ENCODE results near the gene SPDYE4.
"Not testable (repeated sequence)": the region's sequence is repeated elsewhere in the genome, so short reads cannot be mapped to it uniquely, and the experiment has no call there.

Gene SPDYE4, protein sequence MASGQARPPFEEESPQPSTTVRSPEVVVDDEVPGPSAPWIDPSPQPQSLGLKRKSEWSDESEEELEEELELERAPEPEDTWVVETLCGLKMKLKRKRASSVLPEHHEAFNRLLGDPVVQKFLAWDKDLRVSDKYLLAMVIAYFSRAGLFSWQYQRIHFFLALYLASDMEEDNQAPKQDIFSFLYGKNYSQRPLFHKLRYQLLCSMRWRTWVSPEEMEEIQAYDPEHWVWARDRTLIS

DNA sequence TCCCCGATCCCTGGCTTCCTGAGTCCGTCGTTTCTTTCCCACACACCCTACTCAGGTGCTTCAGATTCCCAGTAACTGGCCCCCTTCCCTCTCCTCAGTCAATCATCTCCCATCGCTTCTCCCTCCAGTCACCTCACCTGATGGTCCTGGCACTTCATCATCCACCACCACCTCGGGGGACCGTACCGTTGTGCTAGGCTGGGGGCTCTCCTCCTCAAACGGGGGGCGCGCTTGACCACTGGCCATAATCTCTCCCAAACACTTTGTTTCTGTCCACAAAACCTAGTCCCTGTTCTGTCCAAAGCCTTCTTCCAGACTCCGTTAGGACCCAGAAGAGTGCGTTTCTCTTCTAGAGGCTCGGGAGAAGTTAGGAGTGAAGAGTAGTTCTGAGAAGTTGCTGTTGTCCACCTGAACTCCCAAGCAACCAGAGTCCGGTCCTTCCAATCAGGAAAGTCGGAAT, at the start of gene SPDYE4:
Gene SPDYE4, minus strand, starts transcription at position 410 of the 460 bp plus-strand sequence. Its CDS starts 164 bp downstream, at position 246.
- no peak for DNase-seq

DNA sequence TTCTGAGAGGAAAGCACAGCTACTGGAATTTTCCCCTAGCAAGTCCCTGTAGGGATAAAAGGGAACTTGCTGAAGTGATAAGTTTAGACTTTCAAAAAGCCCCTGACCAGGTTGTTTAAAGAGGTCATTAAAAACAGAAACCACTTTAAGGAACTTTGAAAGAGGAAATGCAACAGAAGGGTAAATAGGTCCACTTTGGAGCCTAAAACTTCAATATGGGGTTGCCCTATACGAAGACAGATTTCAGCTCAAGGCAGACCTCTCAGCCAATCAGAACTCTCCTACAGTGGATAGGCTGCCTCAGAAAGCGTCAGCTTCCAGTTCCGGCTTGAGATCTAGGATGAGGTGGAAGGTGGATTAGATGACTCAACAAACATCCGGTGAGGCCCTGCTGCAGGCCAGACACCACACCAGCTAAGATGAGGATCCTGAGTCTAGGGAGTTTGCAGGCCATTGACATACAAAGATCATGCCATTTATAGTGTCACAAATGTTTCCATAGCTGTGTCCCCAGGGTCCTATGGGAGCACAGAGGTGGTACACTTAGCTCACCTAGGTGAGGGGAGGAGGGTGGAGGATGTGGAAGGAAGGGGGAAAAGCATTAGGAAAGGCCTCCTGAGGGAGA, 48.7 kb upstream of the SPDYE4 start:
- DNase-seq: no peak

DNA sequence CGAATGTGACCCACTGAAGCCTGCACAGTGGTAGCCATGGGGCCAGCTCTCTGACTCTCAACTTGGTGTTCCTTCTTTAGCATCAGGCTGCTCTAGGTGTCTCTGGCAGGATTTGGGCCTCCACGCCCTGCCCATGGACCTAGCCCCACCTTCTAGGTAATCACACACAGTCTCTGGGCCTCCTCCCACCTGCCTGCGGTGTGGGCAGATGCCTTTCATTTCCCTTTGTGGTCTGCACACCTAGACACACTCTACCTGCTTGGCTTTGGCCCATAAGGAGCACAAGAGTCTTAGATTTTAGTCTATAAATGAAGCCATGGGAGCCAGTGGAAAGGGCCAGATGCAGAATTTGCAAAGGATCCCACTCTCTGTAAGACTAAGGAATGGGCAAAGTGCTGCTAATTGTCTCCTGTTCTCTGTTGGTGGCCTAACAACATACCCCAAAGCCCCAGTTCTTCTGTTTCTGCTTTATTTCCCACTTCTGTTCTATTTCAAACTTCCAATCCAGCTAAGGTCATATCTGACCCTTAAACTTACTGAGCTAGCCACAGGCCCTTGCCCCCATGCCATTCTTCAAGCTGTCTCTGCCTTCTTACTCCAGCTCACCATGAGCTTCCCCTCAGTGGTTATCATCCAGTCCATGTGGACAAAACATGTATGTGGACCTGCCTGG, 48.0 kb upstream of the SPDYE4 start:
- DNase-seq: no peak

DNA sequence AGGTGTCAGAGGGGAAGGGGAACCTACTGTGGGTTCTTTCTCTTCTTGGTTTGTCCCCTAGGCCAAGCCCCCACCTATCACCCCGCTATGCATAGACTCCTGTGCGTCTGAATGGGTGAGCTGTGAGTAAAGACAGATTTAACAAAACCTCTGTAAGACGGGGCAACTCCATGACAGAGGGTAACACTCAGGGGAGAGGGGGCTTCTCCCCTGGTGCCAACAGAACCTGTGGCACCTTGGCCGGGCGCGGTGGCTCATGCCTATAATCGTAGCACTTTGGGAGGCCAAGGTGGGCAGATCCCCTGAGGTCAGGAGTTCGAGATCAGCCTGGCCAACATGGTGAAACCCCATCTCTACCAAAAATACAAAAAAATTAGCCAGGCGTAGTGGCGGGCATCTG, 47.0 kb upstream of the SPDYE4 start:
- DNase-seq: not testable (repeated sequence)

DNA sequence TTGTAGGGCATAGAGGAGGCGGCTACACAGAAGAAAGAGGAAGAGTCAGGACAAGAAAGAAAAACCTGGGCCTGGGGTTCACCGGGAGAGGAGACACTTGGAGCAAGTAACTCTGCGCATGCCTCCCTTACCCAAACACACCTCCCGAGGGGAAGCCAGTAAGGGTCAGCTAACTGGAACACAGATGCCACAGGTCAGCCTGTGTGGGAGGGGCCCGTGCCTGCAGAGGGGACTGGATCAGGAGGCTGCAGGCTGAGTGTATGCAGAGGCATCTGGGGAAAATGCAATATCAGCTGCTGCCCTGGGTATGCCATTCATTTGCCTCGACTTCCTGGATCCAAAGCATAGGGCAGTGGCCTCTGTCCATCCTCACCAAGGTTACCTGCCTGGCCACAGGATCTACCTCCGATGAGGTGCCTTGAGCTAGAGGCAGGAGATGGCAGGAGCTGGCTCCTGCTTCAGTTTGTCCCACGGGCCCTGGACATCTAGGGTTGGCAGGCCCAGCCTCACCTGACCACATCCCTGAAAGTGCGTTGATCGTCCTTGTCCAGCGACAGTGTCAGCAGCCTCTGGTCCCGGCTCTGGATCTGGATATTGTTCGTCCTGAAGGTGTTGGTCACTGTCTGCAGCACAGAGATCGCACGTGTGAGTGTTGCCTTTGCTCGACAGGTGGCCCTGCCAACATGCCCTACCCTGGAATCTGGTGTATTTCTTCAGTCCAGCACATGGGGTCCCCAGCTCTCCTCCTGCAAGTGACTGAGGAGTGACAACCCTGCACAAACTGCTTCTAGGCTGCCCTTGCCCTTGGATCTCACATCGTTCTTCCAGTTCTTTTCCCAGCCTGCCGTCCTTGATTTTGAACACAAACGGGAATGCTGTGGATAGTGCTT, 45.4 kb upstream of the SPDYE4 start:
- no peak for DNase-seq

DNA sequence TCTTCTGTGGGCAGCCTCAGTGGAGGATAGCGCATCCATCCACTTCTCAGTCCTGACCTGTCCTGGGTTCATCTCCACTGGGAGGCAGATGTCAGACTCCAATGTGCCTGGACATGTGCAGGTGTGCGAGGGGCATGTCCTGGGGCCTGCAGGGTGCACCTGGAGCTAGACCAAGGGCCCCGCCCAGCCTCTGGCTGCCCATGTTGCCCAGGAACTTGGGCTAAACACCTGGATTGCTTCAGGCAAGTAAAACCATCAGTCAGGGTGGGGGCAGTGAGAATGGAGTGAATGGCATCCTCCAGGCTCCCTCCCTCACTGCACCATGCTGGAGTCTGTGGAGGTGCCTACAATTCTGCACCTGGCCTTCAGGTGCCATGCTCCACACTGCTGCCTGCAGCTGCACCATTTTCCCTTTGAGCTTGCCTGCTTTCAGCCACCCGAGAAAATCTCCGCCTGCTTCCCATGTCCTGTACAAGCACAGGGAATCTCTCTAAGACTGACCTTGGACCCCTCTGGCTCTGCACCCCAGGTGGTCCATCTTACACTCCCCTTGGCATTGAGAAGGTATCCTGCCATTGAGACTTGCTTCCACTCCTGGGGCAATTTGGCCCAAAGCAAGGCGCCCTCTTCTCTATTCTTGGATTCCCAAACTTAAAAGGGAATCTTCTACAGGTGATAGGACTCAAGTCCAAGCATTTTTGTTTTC, 42.9 kb upstream of the SPDYE4 start:
- no peak for DNase-seq

DNA sequence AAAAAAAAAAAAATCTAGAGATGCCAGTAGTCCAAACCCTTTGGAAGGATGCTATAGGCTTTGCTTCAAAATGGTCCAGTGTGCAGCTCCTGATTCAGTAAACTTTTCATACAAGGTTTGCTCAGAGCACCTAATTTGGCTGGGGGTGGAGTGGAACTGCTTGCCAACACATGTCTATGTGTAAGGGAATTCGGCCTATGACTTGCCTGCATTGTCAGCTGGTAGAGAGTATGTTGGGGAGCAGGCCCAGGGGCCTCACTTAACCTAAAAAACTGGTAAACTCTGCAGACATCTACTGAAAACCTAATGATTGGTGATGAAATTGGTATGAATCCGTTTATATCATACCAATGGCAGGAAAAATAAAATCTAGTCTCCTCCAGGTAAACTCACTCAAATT, 42.3 kb upstream of the SPDYE4 start:
- no peak for DNase-seq

DNA sequence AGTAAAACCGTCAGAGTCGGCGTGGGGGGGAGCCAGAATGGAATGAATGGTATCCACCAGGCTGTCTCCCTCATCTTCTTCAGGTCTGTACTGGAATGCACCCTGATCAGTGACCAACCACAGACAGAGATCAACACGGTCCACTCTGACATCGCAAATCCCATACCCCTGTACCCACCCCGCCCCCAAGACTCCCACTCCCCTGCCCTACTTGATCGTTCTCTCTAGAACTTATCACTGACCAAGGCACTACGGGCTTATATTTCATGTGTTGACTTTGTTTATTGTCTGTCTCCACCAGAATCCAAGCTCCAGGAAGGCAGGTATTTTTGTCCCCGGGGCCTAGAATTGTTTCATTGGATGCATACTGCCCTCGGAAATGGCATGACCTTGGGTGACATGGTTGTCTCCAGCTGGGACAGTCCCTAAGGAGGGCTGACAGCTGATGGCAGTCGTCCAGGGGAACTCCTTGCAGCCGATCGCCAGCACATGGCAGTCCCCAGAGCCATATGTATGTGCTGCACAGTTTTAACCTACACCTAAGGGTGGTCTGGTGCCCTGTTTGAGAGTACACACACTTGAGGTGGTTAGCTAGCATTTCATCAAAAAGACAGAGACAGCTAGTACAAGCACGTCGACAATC, 41.3 kb upstream of the SPDYE4 start:
- DNase-seq: no peak

DNA sequence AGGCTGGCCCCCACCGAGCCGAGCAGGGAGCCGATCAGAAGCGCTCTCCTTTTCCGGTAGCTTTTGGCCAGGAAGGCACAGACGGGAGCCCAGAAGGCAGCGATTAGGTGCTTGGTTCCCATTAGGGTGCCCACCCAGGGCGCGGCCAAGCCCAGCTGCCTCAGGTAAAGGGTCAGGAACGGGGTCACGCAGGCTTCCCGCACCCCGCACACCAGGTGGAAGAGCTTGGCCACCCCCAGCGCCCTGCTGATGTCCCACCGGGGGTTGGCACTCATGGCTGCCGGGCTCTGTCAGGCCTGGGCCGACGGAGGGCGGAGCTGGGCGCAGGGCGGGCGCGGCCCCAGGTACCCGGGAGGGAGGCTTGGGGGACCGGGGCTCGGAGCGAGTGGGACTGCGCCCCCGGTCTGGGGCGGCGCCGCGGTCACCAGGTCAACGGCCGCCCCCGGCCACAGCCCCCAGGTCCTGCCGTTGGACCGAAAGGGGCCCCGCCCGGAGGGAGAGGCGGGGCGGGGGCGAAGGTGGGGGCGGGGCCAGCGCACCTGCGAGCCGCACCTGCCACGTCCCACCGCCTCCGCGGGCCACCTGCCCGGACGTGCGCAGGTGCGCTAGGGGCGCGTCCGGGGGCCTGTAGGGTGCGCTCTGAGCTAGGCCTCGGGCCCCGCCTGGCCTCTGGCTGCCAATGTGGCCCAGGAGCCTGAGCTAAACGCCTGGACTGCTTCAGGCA, 40.7 kb upstream of the SPDYE4 start, which contains the start of gene MFSD6L:
Gene MFSD6L, minus strand, starts transcription at position 520 of the 724 bp plus-strand sequence. Its CDS starts 245 bp downstream, at position 275.
- DNase-seq: no peak

DNA sequence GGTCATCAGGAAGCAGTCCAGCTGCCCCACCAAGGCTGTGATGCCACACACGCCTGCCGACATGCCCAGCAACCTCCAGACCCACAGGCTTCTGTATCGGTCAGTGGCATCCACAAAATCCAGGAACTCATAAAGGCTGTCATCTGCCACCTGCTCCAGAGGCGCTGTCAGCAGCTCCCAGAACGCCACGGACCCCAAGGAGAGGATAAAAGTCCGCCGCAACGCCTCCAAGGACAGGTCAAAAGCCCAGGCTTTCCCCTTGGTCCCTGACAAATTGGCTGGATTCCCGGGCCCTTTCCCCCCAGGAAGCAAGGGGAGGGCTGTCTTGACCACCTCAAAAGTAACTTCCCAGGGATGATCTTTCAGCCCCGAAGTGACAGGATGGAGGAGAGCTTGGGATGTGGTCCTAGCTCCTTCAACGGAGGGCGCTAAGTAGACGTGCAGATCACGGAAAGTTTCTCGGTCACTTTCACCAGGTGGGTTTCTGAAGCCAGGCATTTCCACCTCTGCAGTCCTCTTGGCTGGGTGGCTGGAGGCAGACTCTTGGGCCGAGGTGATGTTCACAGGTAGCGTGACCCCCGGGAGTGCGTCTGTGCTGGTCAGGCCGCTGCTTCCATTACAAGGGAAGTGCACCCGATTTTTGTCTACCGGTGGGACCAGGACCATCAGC, 40.0 kb upstream of the SPDYE4 start:
- no peak for DNase-seq

DNA sequence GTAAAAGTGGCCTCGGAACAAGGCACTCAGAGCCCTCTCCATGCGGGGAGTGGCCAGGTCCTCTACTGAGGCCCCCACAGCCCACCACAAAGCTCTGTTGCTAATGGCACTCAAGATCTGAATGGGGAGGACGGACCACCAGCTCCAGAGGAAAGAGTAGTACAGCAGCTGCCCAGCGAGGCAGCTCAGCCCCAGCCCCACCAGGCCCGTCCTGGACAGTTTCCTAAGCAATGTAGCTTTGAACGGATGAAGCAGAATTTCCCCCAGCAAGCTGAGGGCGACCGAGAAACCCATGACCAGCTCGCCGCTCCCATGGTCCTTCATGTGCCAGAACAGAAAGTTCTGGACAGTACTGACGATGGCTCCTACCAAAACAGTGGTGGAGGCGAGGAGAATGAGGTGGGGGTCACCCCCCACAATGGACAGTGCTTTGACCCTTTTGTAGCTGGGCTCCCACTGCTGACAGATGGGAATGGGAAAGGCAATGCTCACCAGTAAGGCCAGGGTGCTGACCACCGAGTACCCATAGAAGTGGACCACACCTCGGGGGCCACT, 39.4 kb upstream of the SPDYE4 start:
- no peak for DNase-seq

DNA sequence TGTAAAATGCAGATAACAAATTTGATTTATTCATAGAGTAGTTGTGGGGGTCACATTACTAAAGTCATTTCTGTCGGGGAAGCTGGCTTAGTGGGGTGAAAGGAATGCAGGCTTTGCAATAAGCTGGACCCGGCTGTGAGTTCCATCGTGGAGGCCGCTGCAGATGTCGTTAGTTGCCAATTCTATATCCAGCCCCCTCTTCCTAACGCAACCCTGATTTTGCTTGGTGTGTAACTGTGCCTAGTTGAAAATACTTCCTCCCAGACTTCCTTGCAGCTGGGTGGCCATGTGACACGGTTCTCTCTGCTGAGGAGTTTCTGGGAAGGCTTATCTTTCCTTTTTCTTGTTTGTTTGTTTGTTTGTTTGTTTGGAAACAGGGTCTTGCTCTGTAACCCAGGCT, 36.3 kb upstream of the SPDYE4 start:
- DNase-seq: no peak

DNA sequence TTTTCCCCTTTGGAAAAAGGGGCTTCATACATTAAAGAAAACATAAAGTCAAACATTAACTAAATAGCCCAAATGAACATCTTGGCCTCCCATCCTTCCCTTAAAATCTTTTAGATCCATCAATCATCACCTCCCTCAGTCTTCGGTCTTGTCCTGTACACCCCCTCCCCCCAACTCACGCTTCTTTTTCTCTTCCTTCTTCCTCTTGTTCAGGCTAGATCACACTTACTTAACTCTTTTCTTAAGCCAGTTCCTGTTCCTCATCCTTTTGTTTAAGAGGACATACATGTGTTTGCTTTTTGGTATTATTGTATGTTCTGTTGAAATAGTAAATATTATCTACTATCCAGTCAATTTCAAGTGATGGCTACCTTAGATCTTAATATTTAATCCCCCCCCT, 35.3 kb upstream of the SPDYE4 start:
- DNase-seq: no peak

DNA sequence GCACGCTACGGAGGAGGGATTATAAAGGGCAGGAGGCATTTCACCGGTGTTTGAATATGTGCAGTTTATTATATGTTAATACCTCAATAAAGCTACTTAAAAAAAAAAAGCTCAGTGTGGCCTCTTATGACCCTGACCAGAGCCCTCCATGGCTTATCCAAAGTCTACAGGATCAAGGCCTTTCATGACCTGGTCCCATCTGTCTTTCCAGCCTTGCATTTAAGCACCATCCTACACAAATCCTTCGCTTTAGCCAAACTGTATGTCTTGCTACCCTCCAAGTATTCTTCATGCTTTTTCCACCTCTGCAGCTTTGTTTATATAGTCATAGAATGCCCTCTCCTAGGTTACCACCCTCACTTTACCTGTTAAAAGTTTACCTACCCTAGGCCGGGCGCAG, 34.3 kb upstream of the SPDYE4 start:
- no peak for DNase-seq

DNA sequence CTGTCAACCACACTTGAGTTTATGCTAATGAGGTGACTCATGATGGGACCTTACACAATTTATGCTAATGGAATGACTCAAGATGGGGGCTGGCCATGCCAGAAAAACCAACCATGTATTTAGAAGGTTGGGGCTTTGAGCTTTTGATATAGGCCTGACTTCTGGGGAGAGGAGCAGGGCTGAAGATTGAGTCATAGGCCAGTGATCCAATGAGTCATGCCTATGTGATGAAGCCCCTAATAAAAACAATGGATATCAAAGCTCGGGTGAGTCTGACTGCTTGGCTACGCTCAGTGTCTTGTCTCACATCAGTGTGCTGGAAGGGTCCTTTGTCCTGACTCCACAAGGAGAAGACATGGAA, 33.5 kb upstream of the SPDYE4 start:
- DNase-seq: no peak

DNA sequence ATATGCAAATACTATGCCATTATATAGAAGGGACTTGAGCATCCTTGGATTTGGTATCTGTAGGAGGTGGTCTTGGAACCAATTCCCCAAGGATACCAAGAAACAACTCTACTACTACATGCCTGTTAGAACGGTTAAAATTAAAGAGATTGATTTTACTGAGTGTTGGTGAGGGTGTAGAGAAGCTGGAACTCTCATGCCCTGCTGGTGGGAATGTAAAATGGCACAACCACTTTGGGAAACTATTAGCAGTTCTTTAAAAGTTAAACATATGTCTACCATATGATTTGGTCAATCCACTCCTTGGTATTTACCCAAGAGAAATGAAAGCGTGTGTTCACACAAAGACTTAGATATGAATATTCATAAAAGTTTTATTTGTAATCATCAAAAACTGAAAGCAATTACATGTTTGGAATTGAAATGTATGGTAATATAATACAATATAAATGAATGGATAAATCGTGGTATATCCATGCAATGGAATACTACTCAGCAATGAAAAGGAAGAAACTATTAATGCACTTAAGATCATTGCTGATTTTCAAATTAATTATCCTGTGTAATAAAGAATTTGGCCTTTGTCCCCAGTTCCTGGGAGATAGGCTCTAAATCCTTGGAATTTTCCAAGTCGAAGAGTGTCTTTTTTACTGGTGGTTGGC, 33.0 kb upstream of the SPDYE4 start:
- no peak for DNase-seq

DNA sequence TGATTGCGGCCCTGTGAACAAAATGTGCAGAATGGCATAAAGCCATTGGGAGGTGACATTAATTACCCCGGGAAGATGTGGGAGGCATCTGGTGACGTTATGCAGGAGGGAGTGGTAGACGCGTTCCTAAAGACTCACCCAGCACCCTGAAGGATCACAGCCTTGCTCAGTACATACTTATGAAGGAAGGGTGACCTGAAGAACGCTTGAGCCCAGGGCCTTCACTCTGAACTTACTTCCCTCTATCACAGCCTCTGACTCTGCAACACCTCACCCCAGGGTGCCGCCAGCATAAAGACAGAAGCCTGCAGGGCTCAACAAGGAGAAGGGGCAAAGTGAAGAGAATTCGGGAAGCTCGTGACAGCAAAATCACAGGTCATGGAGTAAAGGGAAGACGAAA, 31.4 kb upstream of the SPDYE4 start:
- DNase-seq: no peak

DNA sequence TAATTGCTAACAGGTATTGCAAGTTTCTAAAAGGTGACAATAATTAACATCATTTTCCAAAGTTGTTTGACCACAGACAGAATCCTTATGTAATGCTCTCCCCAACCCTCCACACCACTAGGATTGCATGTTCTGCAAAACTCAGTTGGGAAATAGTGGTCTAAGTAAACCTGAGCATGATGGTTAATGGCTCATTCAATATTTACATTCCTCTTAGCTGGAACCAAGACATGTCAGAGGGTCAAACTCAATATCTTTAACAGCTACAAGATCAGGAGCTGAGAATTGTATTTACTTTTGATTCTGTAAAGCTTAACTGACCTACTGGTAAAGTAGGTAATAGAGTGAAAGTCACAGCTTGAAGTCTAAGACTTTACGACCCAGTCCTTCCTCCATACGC, 30.7 kb upstream of the SPDYE4 start:
- no peak for DNase-seq

DNA sequence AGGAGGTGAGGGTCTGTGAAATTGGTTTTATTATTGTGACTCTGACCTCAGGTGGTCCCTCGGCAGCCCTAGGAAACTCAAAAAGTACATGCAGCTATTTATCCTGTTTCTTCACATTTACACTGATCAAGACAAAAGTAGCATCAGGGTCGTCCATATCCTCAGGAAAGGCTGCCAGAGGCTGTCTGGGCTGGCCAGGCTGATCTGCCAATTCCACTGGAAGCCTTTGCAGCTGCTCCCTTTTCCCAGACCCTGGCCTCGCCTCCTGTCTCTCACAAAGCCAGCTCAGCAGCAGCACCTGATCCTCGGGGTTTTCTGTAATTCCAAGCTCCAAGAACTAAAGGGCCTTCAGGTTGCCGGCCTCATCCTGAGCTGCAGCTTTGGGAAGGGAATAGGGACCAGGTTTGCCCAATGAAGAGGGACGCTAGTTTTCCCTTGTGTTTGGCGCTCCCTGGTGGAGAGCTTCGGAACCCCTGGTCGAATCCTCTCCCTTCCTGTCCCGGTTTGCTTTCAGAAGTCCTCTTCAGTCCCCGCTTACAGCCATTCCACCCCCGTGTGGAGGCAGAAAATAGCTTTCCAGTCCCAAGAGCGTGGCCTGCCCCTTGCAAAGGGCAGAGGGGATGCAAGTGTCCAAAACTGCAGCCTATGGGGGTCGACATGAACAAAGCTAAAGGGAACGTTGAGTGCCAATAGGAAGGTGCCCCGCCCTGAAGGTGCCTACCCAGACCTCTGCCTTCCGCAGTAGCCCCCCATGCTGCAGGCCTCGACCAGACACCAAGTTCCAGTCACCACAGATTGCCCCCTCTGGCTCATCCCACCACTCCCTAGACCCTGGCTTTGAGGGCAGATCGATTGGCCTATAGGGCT, 27.4 kb upstream of the SPDYE4 start:
- DNase-seq: peak; percentile 14 to 64 (median 48)
